Suppressor macrophage treated with lipopolysaccharide for 4 hours (primary cell): Measurements from ENCODE around the gene EYA4.

Experiments
- DNase-seq: peaks from one replicate; pipeline ENCODE4 v3.0.0-alpha.2; 2020

The EYA4 gene

DNA sequence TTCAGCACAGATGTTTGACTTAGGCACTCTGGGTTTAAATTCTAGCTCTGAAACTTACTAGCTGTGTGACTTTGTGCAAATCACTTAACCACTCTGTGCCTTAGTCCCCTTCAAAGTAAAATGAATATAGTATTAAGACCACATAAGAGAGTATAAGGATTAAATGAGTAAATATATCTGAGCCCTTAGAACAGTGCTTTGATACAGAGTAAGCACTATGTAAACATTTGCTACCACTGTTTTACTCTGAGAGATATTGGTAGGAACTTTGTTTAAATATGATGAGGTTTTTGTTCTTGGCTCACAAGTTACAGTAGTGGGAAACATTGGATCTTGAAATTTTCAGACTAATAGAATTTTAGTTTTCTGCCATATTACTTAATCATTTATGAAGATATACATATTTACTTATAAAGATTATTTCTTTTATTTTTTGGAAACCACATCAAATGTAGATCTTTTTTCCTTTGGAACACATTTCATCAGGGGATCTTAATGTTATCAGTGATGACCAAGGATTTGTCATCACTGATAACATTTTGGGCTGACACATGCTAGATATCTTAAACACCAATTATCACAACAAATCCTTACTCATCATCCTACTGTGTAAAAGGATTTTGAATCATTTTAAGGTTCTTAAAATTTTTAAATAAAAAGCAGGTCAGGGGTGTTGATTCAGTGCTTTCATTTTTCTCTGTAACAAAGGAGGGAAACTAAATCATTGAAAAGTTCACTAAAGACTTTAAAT lies 226.2 kb downstream of the EYA4 start:
- no peak for DNase-seq

- no peak for DNase-seq
These were observed 226.8 kb downstream of the EYA4 start for GRCh38 chr6:133467982-133468380.

GRCh38 chr6:133468591-133468990 lies 227.4 kb downstream of the EYA4 start:
- no peak for DNase-seq

GRCh38 chr6:133474516-133474915 lies 233.4 kb downstream of the EYA4 start:
- no peak for DNase-seq

DNA sequence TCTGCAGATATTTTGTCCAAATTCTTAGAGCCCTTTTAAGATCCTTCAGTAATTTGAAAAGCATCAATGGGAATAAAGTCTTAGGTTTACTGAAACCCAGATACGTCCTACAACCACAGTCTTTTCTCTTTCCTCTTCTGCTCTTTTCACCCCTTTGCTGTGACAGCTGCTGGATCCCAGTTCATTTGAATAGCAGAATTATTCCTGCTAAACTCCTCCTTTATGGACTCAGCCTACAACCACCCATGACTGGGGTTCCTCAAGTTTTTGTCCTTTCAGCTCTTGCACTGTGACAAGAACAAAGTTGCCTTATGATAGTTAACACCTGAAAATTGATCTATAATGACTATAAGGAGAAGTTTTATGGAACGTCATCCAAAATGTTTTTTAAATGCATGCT lies 237.5 kb downstream of the EYA4 start:
- no peak for DNase-seq

GRCh38 chr6:133487174-133487573 lies 246.0 kb downstream of the EYA4 start:
- DNase-seq = no peak

DNA sequence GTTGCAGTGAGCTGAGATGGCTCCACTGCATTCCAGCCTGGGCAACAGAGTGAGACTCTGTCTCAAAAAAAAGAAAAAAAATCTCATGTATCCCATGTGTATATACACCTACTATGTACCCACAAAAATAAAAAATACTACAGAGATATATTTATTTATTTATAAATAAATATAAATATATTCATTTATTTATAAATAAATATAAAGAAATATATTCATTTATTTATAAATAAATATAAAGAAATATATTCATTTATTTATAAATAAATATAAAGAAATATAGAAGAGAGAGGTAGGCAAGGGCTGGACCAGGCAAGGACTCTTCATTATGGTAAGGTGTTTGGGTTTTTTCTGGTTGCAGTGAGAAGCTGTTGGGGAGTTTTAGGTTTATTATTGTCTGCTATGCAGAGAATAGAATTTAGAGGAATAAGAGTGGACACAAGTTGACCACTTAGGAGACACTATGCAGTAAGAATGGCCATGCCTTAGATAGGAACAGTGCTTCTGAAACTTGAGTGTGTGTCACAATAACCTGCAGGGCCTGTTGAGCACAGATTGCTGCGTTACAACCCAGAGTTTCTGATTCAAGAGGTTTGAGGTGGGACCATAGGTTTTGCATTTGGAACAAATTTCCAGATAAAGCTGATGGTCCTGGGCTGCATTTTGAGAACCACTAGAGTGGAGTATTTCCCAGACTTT lies 254.2 kb downstream of the EYA4 start:
- no peak for DNase-seq

DNA sequence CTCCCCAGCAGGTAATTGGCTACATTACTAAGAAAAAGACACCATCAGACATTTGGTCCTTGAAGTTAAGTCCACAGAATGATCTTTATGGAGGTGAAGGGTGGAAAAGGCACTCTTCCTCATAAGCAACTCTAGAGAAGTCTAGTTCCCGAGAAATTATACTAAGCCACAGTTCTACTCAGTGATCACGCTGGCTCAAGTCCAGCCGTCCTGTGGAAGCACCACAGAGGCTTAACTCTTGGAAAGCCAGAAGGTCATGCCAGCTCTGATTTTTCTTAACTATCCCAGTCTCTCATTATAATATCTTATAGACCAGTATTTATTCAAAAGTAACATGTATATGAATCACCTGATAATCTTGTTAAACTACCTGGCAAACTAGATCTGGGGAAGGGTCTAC lies 258.5 kb downstream of the EYA4 start:
- DNase-seq = no peak

GRCh38 chr6:133501675-133502270 lies 260.6 kb downstream of the EYA4 start:
- DNase-seq = no peak

DNA sequence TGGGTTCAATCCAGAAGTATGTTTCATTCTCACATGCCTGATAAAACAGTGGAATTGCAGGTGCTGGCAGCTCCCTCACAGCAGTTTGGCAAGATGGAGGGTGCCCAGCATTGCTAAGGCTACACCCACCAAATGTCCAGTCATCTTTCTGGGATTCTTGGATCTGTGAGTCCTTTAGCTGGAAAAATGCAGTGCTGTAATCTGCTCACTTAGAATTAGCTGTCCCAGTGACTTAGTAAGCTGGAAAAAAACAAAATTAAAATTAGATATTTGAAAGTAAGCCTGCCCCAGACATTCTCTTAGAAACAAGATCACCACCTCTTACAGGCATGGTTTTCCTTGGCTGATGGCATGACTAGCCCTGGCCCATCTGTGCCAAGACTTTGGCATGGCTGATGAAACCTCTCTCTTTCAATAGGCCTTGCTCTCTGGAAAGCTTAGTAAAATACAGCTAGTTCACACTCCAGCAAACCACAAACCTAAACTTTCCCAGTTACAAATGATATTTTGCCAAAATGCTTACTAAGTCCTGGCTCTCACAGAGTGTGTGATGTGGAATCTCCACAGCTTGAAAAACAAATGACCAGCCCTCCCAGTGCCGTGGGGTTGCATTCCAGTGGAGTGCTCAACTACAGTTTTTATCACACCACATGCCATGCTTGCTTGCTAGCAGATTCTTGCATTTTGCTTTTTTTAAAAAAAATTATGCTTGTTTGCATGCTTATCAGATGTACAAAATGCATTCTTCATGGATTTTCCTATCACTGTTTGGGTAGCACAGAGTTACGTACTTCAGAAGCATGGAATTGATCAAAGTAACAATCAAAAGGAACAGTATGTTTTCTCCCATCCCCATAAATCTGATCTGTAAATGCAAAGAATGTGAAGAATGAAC lies 261.5 kb downstream of the EYA4 start:
- no peak for DNase-seq

- DNase-seq = no peak
These were observed 262.2 kb downstream of the EYA4 start for GRCh38 chr6:133503336-133503729.

GRCh38 chr6:133504158-133504557 lies 263.0 kb downstream of the EYA4 start:
- no peak for DNase-seq

DNA sequence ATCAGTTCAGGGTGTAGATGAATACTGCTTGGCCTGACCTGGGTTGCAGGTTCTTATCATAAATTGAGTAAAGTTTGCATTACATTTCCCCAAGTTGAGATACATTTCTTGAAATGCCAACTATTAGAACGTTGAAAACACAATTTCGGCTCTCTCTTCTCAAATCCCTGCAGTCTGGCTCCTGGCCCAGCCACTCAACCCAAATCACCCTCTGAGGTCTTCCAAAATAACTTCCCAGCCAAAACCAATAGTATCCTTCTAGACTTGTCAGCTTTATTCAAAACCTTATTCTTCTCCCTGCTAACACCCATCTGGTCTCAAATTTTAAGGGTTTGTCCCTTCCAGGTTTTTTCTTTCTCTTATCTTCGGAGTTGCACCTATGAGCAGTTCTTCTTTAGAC lies 263.6 kb downstream of the EYA4 start:
- DNase-seq = no peak

DNA sequence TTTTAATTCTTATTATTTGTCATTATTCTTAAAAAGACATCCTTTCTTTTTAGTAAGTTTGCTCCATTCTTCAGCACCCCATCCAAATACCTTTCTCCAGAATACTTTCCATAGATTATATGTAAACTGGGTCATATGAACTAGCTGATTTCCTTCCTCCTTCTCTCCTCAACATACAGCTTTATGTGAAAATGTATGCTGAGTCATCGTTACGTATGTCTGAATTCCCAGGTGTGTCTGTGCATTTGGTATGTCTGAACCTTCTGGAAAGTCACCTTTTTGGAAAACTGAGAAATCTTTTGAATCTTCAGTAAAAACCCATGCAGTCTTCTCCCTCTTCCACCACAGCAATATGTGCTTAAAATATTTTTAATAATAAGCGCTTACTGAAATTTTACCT lies 264.5 kb downstream of the EYA4 start:
- no peak for DNase-seq

- DNase-seq = peak; percentile 19
These were observed 271.4 kb downstream of the EYA4 start for GRCh38 chr6:133512410-133513016.

DNA sequence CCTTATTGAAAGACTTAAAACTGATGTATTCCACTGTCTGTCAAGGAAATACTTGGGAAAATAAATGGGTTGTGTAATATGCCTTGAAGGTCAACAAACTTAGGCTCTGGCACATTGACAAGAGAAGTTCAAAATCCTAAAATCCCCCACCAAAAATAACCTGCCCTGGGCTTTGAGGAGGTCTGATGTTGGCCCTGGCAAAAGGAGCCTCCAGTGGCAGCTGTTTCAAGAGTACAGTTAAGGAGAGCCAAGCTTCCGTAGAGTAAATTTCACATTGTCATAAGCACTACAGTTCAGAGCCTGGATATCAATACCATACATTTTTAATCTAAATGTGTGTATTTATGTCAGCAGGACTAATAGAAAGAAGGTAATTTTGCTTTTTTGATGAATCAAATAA lies 282.7 kb downstream of the EYA4 start:
- no peak for DNase-seq

DNA sequence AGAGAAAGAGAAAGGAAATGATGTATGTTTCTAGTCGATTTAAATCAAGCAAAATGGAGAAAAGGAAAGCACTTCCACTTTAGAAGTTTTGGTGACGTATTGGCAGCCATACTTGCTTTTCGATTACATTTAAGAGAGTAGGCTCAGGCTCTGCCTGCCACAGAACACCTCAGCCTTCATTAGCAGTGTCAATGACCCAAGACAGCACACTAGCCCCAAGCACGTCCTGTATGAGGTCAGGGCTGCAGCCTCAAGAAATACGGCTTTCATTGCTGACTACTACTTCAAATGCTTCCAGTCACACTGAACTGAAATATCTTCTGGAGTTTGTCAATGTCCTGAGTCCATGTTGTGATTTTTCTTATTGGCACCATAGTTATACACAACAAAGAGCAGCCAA lies 285.3 kb downstream of the EYA4 start:
- DNase-seq = no peak

- no peak for DNase-seq
These were observed 287.4 kb downstream of the EYA4 start for GRCh38 chr6:133528566-133528965.

- no peak for DNase-seq
These were observed 291.8 kb downstream of the EYA4 start for GRCh38 chr6:133532908-133533307.

DNA sequence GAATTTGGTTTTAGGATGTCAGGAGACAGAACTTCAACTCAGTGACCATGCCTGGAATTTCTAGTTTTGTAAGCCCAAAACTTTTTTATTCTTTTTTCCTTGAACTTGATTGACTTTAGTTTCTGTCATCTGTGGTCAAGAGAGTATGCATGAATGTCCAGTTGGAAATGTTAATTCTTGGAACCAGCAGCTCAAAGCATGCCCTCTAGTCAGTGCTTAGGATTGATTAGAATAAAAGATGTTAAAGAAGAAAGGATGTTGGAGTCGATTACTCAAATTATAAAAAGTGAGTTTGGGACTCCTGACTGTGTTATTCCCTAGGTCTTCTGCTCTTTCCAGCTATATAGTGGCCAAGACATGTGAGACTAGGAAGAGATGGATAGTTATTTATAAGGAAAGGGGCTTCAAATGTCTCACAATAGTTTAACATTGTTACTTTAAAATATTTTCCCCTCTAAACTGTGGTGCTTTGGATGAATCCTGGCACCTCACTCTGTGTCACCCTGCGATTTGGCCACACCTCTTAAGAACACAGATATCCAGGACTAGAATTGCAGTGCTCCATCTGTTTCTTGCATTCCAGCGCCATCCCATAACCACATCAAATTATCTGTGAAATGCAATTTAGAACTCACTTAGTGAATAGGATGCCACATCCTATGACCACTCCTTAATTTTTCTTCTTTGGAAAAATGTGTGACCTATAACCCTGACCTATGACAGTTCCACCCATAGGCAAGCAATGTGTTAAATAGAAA lies 298.5 kb downstream of the EYA4 start:
- DNase-seq = no peak

- no peak for DNase-seq
These were observed 299.2 kb downstream of the EYA4 start for GRCh38 chr6:133540361-133540760.

DNA sequence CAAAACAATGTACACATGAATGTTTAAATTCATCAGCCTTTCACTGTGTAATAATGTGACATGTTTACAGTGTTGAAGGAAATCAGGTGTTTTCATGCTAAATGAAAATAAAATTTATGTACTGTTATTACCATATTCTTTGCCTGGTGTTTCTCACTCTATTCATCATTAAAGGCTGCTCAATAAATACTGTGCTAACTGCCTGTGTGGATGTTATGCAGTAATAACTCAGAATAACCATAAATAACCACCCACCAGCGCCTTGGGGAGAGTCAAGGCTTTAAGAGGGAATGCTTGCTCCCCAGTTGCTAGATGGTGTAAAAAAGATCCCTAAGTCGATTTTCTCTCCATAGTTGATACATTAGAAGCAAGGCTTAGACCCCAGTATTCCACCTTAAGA lies 299.9 kb downstream of the EYA4 start:
- no peak for DNase-seq
